GM19351 (cell line): ENCODE results near the gene FANCB.

Source experiments
- ATAC-seq: cut with Tn5 transposase; IDR thresholded peaks from one replicate; pipeline ENCODE4 v1.9.1; 2021; ENCODE audit warnings: mild to moderate bottlenecking, moderate library complexity; ENCODE audit not compliant: unreplicated experiment

FANCB gene

DNA sequence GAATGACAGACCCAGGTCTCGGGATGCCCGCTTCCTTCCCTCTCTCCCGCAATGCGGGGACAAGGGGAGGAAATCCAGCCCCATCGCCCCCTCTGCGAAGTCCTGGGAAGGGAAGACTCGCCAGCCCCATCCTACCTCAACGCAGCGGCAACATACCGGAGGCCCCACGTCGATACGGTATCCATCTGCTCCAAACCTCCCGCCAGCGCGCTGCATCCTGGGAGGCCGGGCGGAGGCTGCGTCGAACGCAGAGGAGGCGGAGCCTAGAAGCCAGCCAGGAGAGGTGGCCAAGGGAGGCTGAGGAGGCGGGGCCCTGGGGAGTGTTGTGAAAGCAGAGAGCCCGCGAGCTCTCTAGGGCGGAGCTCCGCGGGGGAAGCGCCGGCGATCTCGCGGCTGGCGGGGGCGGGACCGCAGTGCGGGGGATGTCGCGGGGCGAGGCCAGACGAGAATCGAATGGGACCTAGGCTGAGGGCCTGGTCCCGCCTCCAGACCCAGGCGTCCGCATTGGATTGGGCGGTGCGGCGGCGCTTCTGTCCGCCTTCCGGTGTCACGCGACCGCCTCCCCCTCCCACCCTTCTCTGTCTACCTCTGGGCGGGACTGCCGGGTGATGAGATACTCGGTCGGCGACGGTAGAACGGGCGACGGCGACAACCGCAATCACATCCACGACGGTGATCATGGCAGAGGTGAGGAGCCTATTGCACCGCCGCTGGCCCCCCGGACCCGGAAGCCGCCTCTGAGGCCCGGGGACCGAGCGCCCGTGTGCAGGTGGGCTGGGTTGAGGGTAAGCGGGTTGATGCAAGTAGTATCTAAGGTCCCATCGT is at the start of gene FANCB, which contains the start of gene MOSPD2:
TSS of gene FANCB (minus strand) at position 219 of the 825 bp plus-strand sequence. CDS start 7,559 bp downstream, outside the sequence.
TSS of gene MOSPD2 (plus strand) at position 571 of the 825 bp plus-strand sequence. CDS start at position 679, 108 bp downstream.
- peak; percentile 90 for ATAC-seq

DNA sequence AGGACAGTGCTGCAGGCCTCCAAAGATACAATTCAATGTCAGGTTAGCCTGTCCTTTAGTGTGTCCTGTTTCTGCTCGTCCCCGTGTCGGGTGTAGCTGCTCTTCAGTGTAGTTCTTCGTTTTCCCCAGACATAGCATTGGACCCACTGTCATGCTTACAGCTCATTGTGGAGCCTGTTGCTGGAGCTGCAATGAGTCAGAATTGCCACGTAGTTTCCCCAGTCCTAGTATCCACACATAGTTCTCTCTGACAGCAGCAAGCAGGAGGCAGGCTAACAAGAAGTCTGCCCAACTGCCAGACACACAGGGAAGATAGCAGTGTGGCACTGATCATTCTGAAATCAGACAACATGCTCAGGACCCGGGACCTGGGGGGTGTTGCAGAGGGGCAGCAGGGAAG is 49.6 kb upstream of the FANCB start:
- ATAC-seq, result no peak

DNA sequence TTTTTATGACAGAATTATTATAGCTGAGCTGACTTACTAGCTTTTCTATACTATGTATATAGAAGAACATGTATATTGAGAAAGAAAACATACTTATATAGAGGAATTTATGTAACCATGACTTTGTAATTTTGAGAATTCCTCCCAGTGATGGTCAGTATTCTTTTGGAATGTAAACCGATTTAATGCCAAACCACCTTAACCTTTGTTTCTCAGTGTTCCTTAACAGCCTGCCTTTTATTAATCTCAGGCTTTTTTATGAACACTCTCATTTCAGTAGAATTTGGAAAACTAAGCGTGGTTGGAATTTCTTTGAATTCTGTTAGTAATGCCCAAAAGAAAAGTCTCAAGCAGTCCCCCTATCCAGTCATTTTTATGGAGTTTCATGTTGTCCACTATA is 47.3 kb upstream of the FANCB start:
- ATAC-seq, result no peak

DNA sequence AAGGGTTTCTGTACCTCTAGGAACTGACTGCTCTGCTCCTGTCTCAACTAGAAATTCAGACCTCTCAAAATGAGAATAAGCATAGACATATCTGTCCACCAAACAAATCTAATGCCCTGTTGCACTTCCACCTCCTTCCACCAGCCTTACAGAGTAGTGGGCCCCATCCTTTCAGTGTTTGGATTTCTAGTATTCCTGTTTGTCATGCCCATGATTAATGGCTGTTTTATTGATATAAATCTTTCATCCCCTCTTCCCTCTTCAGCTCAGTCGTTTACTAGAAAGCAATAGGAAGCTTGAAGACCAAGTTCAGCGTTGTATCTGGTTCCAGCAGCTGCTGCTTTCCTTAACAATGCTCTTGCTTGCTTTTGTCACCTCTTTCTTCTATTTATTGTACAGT is 46.5 kb upstream of the FANCB start:
- ATAC-seq, result no peak

DNA sequence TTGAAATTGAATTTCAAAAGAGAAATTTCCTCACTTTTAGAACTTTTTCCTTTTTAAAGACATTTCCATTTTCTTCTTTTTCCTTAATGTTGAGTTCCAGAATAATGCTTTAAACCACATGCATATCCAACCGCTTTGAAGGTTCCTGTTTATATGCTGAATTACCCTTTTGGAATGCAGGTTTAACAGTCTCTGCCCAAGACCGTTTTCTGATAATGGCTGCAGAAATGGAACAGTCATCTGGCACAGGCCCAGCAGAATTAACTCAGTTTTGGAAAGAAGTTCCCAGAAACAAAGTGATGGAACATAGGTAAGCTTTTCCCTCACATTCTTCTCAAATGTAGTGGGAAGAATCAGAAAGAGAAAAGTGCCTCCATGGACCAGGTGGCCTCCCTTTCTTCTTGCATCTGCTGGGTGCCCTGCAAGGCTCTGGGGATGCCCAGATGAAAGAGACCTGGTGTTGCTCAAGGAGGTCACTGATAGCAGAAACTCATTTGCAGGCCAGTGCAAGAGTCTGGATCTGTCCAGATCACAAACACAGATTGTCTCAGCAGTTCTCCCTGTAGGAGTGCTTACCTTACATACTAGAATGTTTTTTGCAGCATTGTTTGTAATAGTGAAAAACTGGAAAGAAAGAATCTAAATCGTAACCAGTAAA is 43.3 kb upstream of the FANCB start:
- ATAC-seq, result no peak

DNA sequence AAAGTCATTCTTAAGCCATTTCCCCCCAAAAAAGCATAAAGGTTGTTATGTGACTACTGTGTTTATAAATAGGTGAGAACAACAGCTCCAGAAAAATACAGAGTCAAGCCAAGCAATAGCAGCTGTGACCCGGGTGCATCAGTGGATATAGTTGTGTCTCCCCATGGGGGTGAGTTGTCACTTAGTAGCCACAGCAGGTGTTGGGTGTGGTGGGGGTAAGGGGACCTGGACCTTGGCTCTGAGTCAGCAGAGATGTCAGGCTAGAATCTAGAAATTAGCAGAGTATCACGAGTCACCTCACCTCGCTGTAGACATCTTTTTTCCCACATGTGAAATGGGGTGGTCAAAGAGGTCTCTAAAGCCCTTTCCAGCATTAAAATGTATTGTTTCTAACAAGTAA is 42.7 kb upstream of the FANCB start:
- ATAC-seq, result no peak

DNA sequence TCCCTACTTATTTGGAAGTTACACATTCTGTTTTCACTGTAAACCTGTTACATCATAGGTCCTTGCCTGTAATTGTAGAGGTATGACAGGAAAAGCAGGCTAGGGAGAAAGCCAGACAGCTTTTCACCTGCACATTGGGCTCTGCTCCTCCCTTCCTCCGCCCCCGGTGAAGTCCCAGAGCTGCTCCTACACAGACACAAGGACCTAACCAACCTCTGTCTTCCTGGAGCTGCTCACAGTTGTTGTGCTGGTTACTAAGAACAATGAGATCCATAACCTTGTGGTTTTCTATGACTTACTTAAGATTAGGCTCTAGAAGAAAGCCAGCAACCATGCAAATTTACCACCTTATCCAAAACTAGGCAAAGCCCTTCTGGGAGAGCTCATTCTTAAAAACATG is 40.4 kb upstream of the FANCB start:
- no peak for ATAC-seq

DNA sequence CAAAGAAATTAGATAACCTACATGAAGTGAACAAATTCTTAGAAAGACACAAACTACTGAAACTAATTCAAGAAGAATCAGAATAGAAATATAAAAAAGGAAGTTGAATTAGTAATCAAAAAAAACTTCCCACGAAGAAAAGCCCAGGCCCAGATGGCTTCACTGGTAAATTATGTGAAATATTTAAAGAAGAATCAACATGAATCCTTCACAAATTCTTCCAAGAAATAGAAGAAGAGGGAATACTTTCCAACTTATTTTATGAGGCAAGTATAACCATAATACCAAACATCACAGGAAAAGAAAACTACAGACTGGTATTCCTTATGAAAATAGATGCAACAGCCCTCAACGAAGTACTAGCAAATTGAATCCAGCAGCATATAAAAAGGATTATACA is 31.0 kb upstream of the FANCB start:
- ATAC-seq, result no peak

DNA sequence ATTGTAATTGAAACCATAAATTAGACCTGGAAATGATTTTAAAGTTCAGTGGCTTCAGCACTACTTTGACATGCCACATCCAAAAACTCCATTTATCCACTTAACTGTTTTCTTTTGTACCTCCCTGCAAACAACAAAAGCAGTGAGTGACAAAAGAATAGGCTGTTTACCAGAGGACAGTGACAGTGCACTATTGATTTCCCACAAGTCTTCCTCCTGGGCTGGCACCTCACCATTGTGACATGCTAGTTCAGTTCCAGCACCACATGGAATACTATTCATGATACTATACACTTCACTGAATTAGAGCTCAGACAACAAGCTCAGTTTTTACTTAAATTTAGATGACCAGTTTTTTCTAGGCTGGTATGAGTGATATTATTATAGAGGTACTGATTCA is 29.7 kb upstream of the FANCB start:
- ATAC-seq, result no peak

DNA sequence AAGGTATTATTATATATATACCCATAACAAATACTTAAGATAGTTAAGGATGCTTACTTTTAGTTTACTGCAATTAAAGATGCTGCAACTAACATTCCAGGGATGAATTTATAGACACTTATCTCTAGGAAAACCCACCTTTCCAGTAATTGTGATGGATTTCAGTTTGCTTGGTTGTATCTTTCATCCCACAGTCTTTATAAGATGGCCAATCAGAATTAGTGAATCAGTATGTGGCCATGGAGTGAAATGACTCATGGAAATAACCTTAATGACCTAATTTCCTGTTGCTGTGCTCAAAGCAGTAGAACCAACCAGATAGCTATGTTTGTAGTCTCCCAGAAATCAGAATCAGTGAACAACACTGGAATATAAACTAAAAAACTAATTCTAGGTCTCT is 26.7 kb upstream of the FANCB start:
- peak; percentile 85 for ATAC-seq

DNA sequence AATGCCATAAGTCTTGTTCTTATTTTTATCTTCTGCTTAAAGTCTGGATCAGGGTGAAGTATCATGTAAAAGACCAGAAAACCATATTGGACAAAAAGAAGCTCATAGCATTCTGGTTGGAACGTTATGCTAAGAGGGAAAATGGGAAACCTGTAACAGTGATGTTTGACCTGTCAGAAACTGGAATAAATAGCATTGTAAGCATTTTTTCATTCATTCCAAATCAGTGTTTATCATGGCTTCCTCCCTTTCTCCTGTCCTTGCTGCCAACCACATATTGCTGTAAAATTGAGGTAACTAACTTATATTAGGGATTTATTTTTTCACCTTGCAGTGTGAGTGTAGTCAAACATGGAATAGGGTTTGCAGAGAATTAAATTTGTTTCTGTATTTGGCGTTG is 24.2 kb upstream of the FANCB start:
- no peak for ATAC-seq

DNA sequence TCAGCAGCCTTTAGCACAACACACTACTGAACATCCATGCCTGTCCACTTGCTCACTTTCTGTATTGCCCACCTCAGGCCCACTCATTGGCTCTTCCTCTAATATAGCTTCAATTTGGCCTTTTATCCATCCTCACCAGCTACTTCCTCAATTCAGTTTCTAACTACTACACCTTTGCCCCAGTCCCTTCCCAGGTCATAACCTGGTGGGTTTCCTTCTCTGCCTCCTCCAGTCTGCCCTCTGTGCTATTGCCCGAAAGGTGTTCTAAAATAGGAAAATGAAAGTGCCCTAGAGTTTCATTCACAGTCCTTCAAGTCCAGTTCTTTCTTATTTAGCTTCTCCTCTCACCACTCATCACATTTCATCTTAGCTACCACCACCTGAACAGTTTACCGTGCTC is 23.4 kb upstream of the FANCB start:
- ATAC-seq, result no peak

DNA sequence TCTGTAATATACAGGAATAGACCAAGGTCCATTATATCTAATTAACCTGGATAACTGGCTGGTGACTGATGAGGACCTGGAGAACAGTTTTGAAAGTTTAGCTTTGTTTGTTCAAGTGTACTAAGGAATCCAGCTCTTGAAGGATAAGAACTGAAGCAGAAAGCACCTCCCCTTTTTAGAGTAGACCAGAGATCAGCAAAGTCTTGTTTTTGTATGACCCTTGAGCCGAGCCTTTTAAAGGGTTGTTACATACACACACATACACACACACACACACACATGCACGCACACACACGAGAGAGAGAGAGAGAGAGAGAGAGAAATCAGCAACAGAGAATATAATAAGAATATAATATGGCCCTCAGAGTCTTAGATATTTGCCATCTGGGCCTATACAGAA is 13.4 kb upstream of the FANCB start:
- no peak for ATAC-seq

DNA sequence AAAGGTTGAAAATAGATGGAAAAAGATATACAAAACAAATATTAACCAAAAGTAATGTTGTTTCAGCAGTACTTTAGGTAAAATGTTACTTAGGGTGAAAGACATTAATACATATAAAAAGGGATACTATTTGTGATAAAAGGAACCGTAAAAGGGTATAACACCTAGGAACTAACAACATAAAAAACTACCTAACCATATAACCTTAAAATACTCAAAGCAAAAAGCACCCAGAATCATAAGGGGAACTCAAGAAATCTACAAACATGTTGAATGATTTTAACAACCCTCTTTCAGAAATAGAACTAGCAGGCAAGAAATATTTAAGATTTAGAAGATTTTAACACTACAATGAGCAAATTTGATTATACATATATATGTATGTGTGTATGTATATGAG is 11.8 kb upstream of the FANCB start:
- no peak for ATAC-seq

DNA sequence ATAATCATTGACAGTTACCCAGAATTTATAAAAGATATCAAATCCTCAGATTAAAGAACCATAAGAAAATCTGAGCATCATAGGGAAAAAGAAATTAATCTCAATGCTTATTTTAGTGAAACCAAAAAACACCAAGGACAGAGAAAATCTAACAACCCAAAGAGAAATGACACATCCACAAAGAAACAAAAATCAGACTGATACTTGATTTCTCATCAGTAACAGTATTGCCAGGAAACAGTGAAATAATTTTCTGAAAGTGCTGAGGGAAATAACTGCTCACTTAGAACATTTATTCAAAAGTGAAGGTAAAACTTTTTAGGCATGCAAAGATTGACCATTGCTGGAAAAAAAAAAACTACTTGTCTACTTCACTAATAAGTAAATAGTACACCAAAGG is 11.0 kb upstream of the FANCB start:
- ATAC-seq, result no peak

DNA sequence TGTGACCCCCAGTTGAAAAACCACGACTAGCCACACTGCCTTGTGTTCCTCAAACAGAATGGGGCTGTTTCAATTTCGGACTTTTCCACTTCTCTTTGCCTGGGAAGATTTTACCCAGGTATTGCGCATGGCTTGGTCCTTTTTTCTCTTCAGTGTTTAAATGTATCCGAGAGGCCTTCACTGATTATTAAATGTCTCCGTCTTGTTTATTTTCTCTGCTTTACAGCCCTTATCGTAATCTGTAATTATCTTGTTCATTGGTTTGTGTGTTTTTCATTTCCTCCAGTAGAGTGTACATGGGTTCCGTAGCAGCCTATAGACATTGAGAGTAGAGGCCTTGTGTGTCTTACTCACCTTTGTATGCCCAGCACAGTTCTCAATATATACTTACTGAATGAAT is 2.8 kb upstream of the FANCB start:
- no peak for ATAC-seq

DNA sequence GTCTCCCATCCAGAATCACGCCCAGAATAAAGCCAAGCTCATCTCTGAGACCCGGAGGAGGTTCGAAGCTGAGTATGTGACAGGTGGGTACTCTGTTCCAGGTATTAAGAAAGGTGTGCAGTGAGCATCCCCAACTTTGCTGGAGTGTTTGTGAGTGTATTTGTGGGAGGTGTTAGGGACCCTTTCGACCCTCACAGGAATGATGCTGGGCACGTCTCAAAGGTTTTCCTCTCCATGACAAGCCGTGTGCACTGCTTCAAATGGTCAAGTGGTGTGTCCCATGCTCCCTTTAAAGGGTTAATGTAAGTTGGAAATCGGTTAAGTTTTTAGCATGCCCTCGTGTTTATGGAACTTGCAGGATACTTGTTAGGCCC is 794 bp upstream of the FANCB start:
- ATAC-seq, result no peak

DNA sequence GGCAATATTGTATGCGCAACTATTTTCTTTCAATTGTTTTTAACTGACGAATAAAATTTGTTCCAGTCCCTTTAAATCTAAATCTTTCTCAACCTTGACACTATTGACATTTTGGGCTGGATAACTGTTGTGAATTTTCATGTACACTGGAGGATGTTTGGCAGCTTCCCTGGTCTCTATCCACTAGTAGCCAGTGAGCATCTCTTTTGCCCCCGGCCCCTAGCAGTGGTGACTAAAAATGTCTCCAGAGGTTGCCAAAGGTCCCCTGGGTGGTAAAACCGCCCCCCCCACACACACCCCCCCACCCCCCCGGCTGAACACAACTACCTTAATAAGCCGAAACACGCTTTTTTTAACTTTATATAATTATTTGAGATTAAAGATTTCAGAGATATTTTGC is 514 bp downstream of the FANCB start:
- no peak for ATAC-seq

DNA sequence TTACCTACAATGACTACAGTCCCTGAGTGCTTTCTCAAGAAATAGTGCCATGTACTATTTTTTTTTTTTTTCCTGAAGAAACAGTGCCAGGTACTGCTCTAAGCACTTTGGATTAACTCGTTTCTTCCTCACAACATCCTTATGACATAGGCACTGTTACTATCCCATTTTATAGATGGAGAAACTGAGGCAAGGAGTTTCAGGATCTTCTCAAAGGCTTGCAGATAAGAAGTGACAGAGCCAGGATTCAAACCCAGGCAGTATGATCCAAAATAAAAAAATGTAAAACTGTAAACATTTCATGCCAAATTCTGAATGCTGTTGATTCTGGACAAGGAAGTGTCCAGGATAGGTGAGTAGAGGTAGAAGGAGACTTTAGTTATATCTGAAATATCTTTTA is 1.1 kb downstream of the FANCB start:
- no peak for ATAC-seq

DNA sequence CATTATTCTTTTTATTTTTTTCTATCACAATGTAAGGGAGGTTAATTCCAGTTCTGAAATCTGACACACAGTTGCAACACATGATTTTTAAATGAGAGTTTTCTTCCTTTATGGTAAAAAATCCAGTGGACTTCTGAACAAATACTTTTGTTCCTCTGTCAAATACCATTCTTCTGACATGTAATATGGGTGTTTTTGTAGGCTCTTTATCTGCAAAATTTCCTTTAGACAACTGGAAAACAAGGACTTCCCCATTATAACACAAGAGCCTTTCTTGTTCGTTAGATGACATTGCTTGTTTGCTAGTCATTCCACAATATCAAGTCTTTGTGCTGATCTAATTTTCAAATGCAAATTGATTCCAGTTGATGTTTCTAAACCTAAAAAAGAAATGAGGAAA is 7.7 kb downstream of the FANCB start:
- no peak for ATAC-seq

DNA sequence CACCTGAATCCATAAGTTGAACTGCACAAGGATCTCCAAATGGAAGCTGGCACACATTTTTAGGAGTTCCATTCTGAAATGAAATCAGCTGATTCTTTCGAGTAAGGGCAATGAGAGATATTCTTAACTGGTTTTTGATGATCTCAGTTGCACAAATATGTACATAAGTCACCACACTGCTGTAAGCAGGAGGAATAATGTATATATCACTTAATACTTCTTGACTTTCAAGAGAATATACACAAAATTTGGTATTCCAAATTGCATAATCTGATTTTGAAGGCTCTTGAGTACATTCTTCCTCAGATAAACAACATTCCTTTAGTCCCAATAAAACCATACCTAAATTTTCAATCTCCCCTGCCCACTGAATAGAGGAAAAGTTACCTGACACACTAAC is 8.2 kb downstream of the FANCB start:
- ATAC-seq, result no peak

DNA sequence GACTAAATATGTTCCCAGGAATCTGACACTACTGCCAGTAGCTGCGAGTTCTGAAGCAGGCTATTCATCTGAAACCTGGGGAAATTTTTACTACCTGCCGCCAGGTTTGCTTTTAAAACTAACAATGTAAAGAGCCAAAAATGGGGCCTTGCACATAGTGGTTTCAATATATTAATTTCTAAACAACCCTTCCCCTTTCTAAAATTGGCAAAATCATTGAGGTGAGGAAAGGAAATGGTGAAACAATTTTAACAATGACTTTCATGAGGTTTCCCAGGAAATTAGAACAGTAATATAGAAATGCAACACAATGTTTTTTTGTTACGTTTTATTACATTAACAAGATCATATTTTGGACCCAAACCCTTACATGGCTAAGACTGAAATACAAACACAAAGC is 21.3 kb downstream of the FANCB start:
- ATAC-seq, result no peak

DNA sequence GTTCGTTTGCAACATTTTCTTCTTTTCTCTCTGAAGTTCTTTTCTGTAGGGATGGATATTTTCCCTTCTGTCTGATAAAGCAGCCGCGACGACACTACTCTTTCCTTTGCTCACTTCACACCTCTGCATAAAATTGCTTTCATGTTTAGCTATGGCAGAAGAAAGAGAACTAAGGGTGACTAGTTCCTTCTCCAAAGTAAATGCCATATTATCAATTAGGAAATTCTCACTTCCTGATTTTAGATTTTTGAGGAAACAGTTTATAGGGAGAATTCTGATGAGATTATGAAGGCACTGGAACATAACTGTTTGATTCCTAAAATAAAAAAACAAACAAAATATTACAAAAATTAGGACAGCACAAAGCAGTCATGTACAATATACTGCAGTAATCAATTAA is 29.2 kb downstream of the FANCB start:
- no peak for ATAC-seq
